ENCODE measurements around the gene STPG1.

STPG1 gene

DNA sequence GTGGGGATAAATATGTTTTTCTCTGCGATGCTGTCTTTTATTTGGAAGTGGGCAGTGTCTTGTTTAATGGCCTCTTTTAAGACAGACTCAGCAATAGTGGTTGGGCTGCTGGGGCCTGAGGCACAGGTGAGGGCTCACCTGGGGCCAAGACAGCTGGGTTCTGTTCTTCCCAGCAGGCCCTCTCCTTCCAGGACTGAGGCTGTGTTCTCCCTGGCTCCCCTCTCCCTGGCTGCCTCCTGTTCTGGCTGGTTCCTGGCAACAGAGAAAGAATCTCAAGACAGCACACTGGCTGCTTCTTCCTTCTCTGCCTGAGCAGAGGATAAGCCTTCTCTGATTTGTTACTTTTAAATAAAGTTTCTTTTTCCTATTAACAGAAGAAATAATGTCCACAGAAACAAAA, 101.8 kb downstream of the STPG1 start:
- no peak for DNase-seq

DNA sequence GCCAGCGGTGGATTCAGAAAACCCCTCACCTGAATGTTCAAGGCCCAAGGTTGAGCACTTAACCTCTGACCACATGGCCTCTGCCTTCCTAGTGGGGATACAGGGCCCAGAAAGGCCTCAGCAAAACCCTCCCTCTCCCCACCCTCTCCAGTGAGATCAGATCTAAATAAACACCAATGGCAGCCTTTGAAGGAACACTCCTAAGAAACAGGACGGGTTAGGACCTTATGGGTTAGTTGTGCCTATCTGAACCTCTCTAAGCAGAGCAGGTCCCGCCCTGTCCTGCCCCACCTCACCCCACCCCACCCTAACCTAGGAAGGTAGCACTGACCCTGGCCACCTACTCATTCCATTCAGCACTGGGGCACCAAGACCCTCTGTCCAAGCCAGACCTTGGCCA, 102.3 kb downstream of the STPG1 start:
- no peak for DNase-seq

DNA sequence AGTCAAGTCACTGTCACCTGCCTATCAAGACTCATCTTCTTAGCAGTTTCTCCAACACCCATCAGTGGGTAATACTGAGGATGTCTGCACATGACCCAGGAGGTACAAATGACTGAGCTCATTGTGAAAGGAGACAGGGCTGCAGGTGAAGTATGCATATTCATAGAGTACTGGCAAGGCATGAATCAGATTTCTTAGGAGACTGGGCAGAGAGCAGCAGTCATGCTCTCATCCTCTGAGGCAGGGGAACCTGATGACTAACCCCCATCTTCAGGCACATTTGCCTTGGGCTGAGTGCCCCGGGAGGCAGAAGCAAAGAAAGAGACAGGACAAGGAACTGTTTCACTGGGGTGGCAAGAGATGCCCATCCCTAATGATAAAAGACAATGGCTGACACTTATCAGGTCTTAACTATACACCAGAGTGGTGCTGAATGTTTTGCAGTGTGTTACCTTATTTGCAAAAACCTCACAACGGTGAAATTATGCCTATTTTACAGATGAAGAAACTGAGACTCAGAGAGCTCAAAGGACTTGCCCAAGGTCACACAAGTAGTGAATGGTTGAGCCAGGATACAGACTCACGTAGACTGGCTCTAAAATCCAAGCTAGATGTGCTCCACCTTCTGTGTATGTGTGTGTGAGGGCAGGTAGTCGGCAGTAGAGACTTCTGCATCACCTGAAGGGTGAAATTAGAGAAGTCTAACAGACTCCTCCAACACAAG, 103.7 kb downstream of the STPG1 start:
- no peak for DNase-seq

DNA sequence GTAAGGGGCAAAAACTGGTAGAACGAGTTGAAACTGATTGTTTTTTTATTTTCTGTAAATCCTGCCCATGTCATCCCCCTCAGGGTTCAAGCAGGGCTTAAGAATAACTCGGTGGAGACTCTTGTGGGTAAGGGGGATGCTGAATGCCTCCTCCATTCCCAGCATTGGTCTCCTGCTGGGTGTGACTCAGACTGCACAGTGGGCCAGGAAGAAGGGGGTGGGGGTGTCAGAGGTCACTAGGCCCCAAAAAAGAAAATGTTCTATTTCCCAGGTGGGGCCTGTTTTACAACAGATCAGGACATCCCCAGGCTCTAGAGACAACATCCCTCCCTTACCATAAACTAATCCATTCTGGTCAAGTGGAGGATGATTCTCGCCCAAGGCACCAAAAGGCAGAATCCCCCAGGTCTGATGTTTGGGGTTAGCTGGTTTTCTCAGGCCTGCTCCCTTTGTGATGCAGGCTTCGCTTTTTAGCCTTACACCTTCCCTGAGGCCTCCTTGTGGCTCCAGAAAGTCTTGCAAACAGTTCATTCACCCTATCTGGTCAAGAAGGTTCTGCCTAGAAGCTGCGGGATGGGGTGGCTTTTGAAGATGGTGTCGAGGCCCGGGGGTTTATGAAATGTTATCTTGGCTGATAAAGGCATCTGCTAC, 105.1 kb downstream of the STPG1 start:
- no peak for DNase-seq
